IPS DF 6.9 (cell line): Measurements from ENCODE around the gene GPR6.

Experiments used
- DNase-seq: peaks from one replicate; pipeline ENCODE4 v3.0.0-alpha.2; 2013; ENCODE audit warnings: low read depth, low spot score
- H3K27ac ChIP-seq: one replicate; pipeline ENCODE4 v1.5.1; 2013; ENCODE audit warnings: low read length, control low read depth
- H3K27me3 ChIP-seq: 2 replicates; pipeline ENCODE4 v1.6.1; 2013; ENCODE audit warnings: mild to moderate bottlenecking, low read length; ENCODE audit not compliant: control insufficient read depth, insufficient read depth
- H3K36me3 ChIP-seq: 2 replicates; pipeline ENCODE4 v1.6.1; 2013; ENCODE audit warnings: low read length; ENCODE audit not compliant: control insufficient read depth, insufficient read depth
- H3K4me1 ChIP-seq: 2 replicates; pipeline ENCODE4 v1.6.1; 2013; ENCODE audit warnings: low read length; ENCODE audit not compliant: control insufficient read depth, insufficient read depth
- H3K4me3 ChIP-seq: 2 replicates; pipeline ENCODE4 v1.5.1; 2013; ENCODE audit warnings: mild to moderate bottlenecking, low read length
- H3K9me3 ChIP-seq: 2 replicates; pipeline ENCODE4 v1.6.1; 2013; ENCODE audit warnings: low read length, inconsistent platforms; ENCODE audit not compliant: control insufficient read depth, insufficient read depth
- WGBS: extraction: QIAGEN DNeasy Blood & Tissue Kit; methylation state at CpG from one replicate; pipeline ENCODE4 v1.1.7; 2013; ENCODE audit warnings: mixed read lengths, missing lambda C conversion rate; ENCODE audit not compliant: insufficient read length, insufficient coverage; 5-methylcytosine and 5-hydroxymethylcytosine counted together

GPR6 gene

DNA sequence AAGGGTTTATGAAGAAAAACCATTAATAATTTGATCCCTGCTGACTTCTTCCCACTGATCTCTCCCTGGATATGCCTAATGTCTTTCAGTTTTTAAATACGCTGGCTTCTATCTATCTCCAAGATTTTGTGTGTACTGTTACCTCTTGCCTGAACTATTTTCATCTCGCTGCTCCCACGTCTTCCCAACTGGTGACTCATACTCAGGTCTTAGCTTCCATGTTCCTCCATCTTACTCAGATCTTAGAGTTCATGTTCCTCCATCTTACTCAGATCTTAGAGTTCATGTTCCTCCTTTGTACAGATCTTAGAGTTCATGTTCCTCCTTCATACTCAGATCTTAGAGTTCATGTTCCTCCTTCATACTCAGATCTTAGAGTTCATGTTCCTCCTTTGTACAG lies 21.6 kb downstream of the GPR6 start:
- Histone ChIP-seq H3K27me3 (no peaks in the 10 kb centered on the region; the same call in 1 of the 2 replicates), H3K4me3 (no peak overlapping the region), H3K4me1 (no peaks in the 10 kb centered on the region), H3K9me3 (no peaks in the 10 kb centered on the region), H3K27ac (no peak overlapping the region), H3K36me3 (no peaks in the 10 kb centered on the region)
- no CpG with 5 or more reads among the region's 3 CpGs for WGBS
- no peak for DNase-seq

DNA sequence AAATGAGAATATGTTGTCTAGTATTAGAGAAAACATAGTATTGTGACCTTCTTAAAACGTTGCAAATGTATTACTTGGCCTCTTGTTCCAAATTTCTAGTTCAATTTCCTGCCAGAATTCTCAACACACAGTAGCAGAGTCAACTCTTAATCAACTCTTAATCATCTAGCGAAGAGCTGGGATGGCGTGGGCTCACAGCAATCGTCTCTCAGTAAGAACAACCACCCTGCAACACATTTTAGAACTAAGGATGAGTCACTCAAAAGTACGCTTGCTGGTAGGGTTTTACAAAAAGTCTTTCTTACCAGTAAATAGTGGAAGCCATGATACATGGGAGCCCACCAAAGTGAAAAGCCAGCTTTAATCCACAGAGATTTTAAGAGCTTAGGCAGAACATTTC lies 24.6 kb downstream of the GPR6 start:
- H3K9me3 ChIP-seq, result no peaks in the 10 kb centered on the region
- H3K27me3 ChIP-seq, result no peaks in the 10 kb centered on the region; the same call in 1 of the 2 replicates
- DNase-seq, result no peak
- H3K36me3 ChIP-seq, result no peaks in the 10 kb centered on the region
- no CpG with 5 or more reads among the region's 5 CpGs for WGBS
- H3K27ac ChIP-seq, result no peak overlapping the region
- H3K4me3 ChIP-seq, result no peak overlapping the region
- H3K4me1 ChIP-seq, result no peaks in the 10 kb centered on the region

GRCh38 chr6:110013386-110013785 lies 35.3 kb downstream of the GPR6 start:
- H3K27ac ChIP-seq, result no peak overlapping the region
- no peaks in the 10 kb centered on the region for H3K27me3 ChIP-seq
- no peaks in the 10 kb centered on the region for H3K36me3 ChIP-seq
- H3K4me1 ChIP-seq, result no peaks in the 10 kb centered on the region
- H3K9me3 ChIP-seq, result no peaks in the 10 kb centered on the region
- no peak overlapping the region for H3K4me3 ChIP-seq
- WGBS, result no CpG with 5 or more reads among the region's 6 CpGs
- DNase-seq, result no peak

DNA sequence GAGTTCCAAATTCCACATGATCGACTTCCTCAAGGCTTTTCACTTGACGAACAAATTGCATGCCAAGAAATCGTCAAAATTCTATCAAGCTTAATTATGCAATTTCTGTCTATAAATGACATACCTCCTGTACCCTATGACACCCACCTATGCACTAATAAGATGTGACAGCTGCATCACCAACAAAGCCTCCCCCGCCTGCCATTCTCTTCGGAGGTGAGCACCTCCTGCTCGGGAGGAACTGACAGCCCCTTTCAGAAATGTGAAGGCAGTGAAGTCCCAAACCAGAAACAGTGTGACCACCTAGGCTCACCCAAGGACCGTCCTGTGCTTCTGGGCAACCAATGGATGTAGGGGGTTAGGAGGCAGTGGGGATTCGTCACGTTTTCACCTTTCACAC lies 37.1 kb downstream of the GPR6 start:
- Histone ChIP-seq H3K4me3 (no peak overlapping the region), H3K4me1 (no peaks in the 10 kb centered on the region), H3K9me3 (no peaks in the 10 kb centered on the region), H3K27me3 (no peaks in the 10 kb centered on the region), H3K27ac (no peak overlapping the region), H3K36me3 (no peaks in the 10 kb centered on the region)
- DNase-seq, result no peak
- no CpG with 5 or more reads among the region's 9 CpGs for WGBS

DNA sequence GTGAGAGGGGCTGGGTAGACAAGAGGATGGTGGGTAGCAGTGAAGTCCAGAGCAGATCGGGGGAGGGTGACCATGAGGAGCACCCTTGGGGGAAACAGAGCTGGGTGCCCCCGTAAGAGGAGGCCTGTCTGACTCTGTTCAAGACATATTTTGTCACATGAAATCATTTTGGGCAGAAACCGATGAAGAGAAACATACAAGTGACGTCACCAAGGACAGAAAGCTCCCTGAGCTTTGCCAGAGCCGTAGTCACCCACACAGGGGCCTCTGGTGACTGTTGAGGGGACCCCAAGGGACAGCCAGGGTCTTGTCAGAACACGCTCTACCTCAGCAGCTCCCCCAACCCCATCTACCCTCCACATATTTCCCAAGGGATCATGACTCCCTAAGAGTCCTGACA lies 39.2 kb downstream of the GPR6 start:
- Histone ChIP-seq H3K4me1 (no peaks in the 10 kb centered on the region), H3K36me3 (no peaks in the 10 kb centered on the region), H3K27ac (no peak overlapping the region), H3K27me3 (no peaks in the 10 kb centered on the region), H3K9me3 (no peaks in the 10 kb centered on the region), H3K4me3 (no peak overlapping the region)
- WGBS, result no CpG with 5 or more reads among the region's 6 CpGs
- DNase-seq, result no peak

GRCh38 chr6:110017946-110018345 lies 39.8 kb downstream of the GPR6 start:
- no CpG with 5 or more reads among the region's 7 CpGs for WGBS
- H3K4me3 ChIP-seq, result no peak overlapping the region
- H3K36me3 ChIP-seq, result no peaks in the 10 kb centered on the region
- DNase-seq, result no peak
- no peaks in the 10 kb centered on the region for H3K4me1 ChIP-seq
- no peak overlapping the region for H3K27ac ChIP-seq
- H3K9me3 ChIP-seq, result no peaks in the 10 kb centered on the region
- no peaks in the 10 kb centered on the region for H3K27me3 ChIP-seq

- no peaks in the 10 kb centered on the region for H3K36me3 ChIP-seq
- H3K9me3 ChIP-seq, result no peaks in the 10 kb centered on the region
- DNase-seq, result no peak
- WGBS, result no CpG with 5 or more reads among the region's 5 CpGs
- H3K4me3 ChIP-seq, result no peak overlapping the region
- no peaks in the 10 kb centered on the region for H3K27me3 ChIP-seq
- no peak overlapping the region for H3K27ac ChIP-seq
- H3K4me1 ChIP-seq, result no peaks in the 10 kb centered on the region
Observed at GRCh38 chr6:110018486-110018885, 40.4 kb downstream of the GPR6 start.

DNA sequence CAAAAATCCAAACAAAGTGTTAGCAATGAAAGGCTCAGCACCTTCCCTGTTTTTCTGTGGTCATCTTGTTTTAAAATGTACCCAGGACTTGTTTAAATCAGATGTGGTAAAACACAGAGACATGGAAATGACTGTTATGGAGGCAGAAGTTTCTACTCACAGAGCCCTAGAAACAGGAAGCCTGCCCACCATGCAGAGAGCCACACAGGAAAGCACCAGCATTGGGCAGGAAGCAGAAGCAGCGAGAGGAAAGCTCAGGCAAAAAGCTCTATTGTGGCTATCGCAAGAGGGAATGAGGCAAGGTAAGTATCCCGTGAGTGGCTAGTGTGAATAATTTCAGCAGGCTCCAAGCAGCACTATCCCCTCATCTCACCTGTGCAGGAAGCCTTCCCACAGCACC lies 42.8 kb downstream of the GPR6 start:
- Histone ChIP-seq H3K36me3 (no peaks in the 10 kb centered on the region), H3K9me3 (no peaks in the 10 kb centered on the region), H3K27ac (no peak overlapping the region), H3K4me1 (no peaks in the 10 kb centered on the region), H3K27me3 (no peaks in the 10 kb centered on the region), H3K4me3 (no peak overlapping the region)
- no CpG with 5 or more reads among the region's 3 CpGs for WGBS
- no peak for DNase-seq

DNA sequence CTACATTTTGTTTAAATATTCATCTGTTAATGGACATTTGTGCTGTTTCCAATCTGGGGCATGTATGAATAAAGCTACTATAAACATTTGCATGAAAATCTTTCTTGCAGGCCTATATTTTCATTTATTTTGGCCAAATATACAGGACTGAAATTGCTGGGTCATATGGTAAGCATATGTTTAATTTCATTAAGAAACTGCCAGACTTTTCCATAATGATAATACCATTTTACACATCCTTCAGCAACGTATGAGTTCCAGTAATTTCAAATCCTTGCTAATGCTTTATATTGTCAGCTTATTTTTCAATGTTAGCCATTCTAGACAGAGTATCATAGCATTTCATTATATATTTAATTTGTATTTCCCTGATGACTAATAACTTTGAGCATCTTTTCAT lies 51.0 kb downstream of the GPR6 start:
- H3K4me1 ChIP-seq, result no peaks in the 10 kb centered on the region
- H3K36me3 ChIP-seq, result no peaks in the 10 kb centered on the region
- H3K9me3 ChIP-seq, result no peaks in the 10 kb centered on the region
- DNase-seq, result no peak
- no peaks in the 10 kb centered on the region for H3K27me3 ChIP-seq
- no peak overlapping the region for H3K4me3 ChIP-seq
- H3K27ac ChIP-seq, result no peak overlapping the region
- no CpG with 5 or more reads among the region's 1 CpG for WGBS
